Vagina (tissue), 2 donors: Measurements from ENCODE around the gene GALNT7.

Experiments
- CTCF ChIP-seq, 3 experiments: fragments of 450-650 bp in 2 of 3; fragments of 200-600 bp in 1 of 3; sonication (generic) in 1 of 3; IDR thresholded peaks; one replicate each; pipeline ENCODE4 v1.5.1; 2017 to 2019; ENCODE audit warnings: antibody characterized with exemption in 3 of 3, mild to moderate bottlenecking in 2 of 3, moderate library complexity in 2 of 3
- POLR2A ChIP-seq, 2 donors: fragments of 450-650 bp; IDR thresholded peaks; one replicate each; pipeline ENCODE4 v1.6.1; 2017; ENCODE audit warnings: antibody characterized with exemption in 2 of 2, mild to moderate bottlenecking in 2 of 2, moderate library complexity in 2 of 2
- POLR2AphosphoS5 ChIP-seq, 2 donors: sonication (generic); formaldehyde crosslinking; IDR thresholded peaks; one replicate each; pipeline ENCODE4 v1.9.0; 2017; ENCODE audit warnings: antibody characterized with exemption in 2 of 2, mild to moderate bottlenecking in 2 of 2, low read depth in 1 of 2; ENCODE audit not compliant: insufficient read depth in 1 of 2

- TF ChIP-seq POLR2A (IDR thresholded peaks at IDR 0.05) (no peak), CTCF (IDR thresholded peaks at IDR 0.05) (no peak), POLR2AphosphoS5 (IDR thresholded peaks at IDR 0.05; ENCODE audit: insufficient read depth in 1 of 2, low read depth in 1 of 2) (no peak)
Measured at GRCh38 chr4:173125216-173125812, 43.3 kb upstream of the GALNT7 start.
